T-helper 2 cell treated with Interferon-gamma antibody and Interleukin-4, amounts not matched to agents 5 μg/mL and 100 μg/mL, for 36 hours (primary cell): Measurements from ENCODE around the gene YWHAB.
"Not testable (repeated sequence)": the region's sequence is repeated elsewhere in the genome, so short reads cannot be mapped to it uniquely, and the experiment has no call there.

Experiments
- DNase-seq: peaks from one replicate; pipeline ENCODE4 v3.0.0; 2021; ENCODE audit warnings: low spot score
- H3K27ac Mint-ChIP-seq: one replicate; pipeline ENCODE4 v1.8.0; 2021; ENCODE audit warnings: mild to moderate bottlenecking, mixed read lengths
- H3K27me3 Mint-ChIP-seq: one replicate; pipeline ENCODE4 v1.8.0; 2021; ENCODE audit warnings: low read depth, mixed read lengths
- H3K36me3 Mint-ChIP-seq: one replicate; pipeline ENCODE4 v1.8.0; 2021; ENCODE audit warnings: low read depth, mixed read lengths
- H3K4me1 Mint-ChIP-seq: one replicate; pipeline ENCODE4 v1.8.0; 2021; ENCODE audit warnings: low read depth, mixed read lengths
- H3K4me3 Mint-ChIP-seq: one replicate; pipeline ENCODE4 v1.8.0; 2022; ENCODE audit warnings: mild to moderate bottlenecking, moderate library complexity, mixed read lengths
- H3K9me3 Mint-ChIP-seq: one replicate; pipeline ENCODE4 v1.8.0; 2021; ENCODE audit warnings: mixed read lengths

YWHAB gene

GRCh38 chr20:44856856-44857448 lies 28.6 kb upstream of the YWHAB start:
- no peak overlapping the region for H3K27ac Mint-ChIP-seq
- H3K4me3 Mint-ChIP-seq = no peak overlapping the region
- DNase-seq = no peak
- peaks cover 12% of the 10 kb centered on the region for H3K4me1 Mint-ChIP-seq
- H3K36me3 Mint-ChIP-seq = no peaks in the 10 kb centered on the region
- H3K27me3 Mint-ChIP-seq = peaks cover 8% of the 10 kb centered on the region
- H3K9me3 Mint-ChIP-seq = peaks cover 16% of the 10 kb centered on the region

GRCh38 chr20:44858606-44859360 lies 26.7 kb upstream of the YWHAB start:
- H3K4me1 Mint-ChIP-seq = peaks cover 12% of the 10 kb centered on the region
- no peak overlapping the region for H3K4me3 Mint-ChIP-seq
- H3K27ac Mint-ChIP-seq = peak overlapping the region; percentile 34
- no peak for DNase-seq
- no peaks in the 10 kb centered on the region for H3K36me3 Mint-ChIP-seq
- H3K27me3 Mint-ChIP-seq = peaks cover 3% of the 10 kb centered on the region
- peaks cover 16% of the 10 kb centered on the region for H3K9me3 Mint-ChIP-seq

DNA sequence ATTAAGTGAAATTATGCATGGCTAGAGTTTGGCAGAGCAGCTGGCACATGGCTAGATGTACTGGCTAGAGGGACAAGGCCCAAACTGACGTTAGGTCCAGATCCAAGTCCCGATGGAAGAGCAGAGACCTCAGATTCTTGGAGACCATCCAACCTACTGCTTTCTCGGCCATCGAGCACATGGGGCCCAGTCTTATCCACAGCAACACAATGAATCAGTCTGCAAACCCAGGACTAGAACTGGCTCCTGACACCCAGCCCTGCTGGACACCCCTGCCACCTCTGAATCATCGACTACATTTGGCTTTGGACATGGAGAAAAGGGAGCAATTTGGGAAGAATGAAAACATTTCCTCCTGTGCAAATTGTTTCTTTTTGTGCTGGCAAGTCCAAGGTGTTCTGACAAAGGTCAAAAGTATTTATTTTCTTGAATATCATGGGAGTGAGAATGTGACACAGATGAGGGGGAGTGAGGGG lies 23.9 kb upstream of the YWHAB start:
- peaks cover 8% of the 10 kb centered on the region for H3K4me1 Mint-ChIP-seq
- no peak for DNase-seq
- no peak overlapping the region for H3K27ac Mint-ChIP-seq
- H3K36me3 Mint-ChIP-seq = no peaks in the 10 kb centered on the region
- peaks cover 6% of the 10 kb centered on the region for H3K9me3 Mint-ChIP-seq
- peaks cover 5% of the 10 kb centered on the region for H3K27me3 Mint-ChIP-seq
- H3K4me3 Mint-ChIP-seq = no peak overlapping the region

DNA sequence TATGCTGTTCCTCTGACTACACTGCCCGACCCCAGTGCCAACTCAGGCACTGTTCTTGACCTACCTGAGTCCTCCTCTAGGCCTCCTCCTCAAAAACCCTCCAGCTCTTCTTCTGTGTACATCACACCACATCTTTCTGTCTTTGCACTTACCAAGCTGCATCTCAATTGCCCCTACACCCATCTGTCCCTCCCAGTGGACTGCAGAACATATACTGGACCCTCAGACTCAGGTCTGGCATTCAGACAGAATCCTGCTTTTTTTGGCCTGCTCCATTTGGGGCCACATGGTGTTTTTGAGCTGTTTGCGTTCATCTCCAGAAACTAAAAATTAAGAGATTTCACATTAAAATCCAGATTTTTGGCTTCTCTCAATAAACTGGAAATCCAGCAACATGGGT lies 23.2 kb upstream of the YWHAB start:
- peaks cover 5% of the 10 kb centered on the region for H3K27me3 Mint-ChIP-seq

DNA sequence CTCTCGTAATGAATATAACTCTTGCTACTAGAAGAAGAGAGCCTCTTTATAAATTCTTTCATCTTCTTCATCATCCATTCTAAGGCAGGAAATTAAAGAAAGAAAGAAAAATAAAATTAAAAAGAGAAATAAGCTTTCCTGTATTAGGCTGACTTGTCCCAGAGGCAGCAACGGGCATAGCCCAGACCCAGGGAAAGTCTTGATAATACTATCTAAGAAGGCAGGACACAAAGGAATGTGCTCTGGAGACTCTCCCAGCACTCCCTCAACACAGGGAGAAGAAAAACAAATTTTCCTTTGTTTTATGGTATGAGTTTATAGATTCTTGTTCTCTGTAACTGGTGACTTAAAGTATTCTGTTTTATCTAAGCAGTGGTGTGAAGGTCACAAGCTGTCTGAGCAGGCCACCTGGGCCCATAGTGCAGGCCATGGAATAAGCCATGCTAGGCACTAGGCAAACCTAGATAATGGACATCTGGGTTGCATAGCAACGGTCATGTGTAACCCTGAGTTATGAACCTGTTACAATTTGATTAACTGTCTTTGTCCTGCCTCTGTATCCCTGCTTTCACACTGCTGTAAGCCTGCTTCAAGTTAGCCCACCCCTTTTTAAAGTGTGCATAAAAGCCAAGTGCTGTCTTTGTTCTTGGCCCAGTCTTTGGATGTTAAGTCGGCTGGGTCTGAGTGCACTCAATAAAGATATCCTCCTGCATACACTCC lies 22.0 kb upstream of the YWHAB start:
- H3K9me3 Mint-ChIP-seq, H3K36me3 Mint-ChIP-seq, DNase-seq, H3K27ac Mint-ChIP-seq, H3K4me3 Mint-ChIP-seq: not testable (repeated sequence)
- H3K4me1 Mint-ChIP-seq = peaks cover 14% of the 10 kb centered on the region
- H3K27me3 Mint-ChIP-seq = peaks cover 14% of the 10 kb centered on the region

More for the DNA sequence above, 23.2 kb upstream of the YWHAB start:
- H3K9me3 Mint-ChIP-seq = no peaks in the 10 kb centered on the region
- H3K4me1 Mint-ChIP-seq = peaks cover 10% of the 10 kb centered on the region
- H3K4me3 Mint-ChIP-seq = no peak overlapping the region
- no peak overlapping the region for H3K27ac Mint-ChIP-seq
- DNase-seq = no peak
- H3K36me3 Mint-ChIP-seq = no peaks in the 10 kb centered on the region

DNA sequence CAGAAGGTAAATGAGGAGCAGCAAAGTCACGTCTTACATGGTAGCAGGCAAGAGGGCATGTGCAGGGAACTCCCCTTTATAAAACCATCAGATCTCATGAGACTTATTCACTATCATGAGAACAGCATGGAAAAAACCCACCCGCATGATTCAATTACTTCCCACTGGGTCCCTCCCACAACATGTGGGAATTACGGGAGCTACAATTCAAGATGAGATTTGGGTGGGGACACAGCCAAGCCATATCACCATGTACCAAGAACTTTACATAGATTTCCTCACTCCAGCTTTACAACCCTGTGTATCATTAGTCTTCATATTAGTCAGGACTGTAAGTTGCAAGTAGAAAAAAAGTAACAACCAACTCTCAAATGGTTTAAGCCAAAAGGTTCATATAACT lies 21.0 kb upstream of the YWHAB start:
- H3K4me1 Mint-ChIP-seq, H3K9me3 Mint-ChIP-seq, H3K36me3 Mint-ChIP-seq, H3K4me3 Mint-ChIP-seq, H3K27ac Mint-ChIP-seq, DNase-seq: not testable (repeated sequence)
- H3K27me3 Mint-ChIP-seq = peaks cover 14% of the 10 kb centered on the region

GRCh38 chr20:44866703-44867335 lies 18.7 kb upstream of the YWHAB start:
- Mint-ChIP-seq H3K36me3 (no peaks in the 10 kb centered on the region), H3K9me3 (no peaks in the 10 kb centered on the region), H3K4me3 (peak overlapping the region; percentile 59), H3K27ac (no peak overlapping the region), H3K4me1 (peaks cover 7% of the 10 kb centered on the region), H3K27me3 (peaks cover 22% of the 10 kb centered on the region)
- no peak for DNase-seq

- H3K27ac Mint-ChIP-seq = no peak overlapping the region
- peaks cover 7% of the 10 kb centered on the region for H3K4me1 Mint-ChIP-seq
- no peaks in the 10 kb centered on the region for H3K36me3 Mint-ChIP-seq
- no peak overlapping the region for H3K4me3 Mint-ChIP-seq
- DNase-seq = no peak
- peaks cover 26% of the 10 kb centered on the region for H3K27me3 Mint-ChIP-seq
- no peaks in the 10 kb centered on the region for H3K9me3 Mint-ChIP-seq
Measured at GRCh38 chr20:44869471-44869870, 16.0 kb upstream of the YWHAB start.

GRCh38 chr20:44882360-44882759 lies 3.1 kb upstream of the YWHAB start:
- H3K4me1 Mint-ChIP-seq = peaks cover 19% of the 10 kb centered on the region
- not testable (repeated sequence) for H3K4me3 Mint-ChIP-seq, H3K27ac Mint-ChIP-seq, DNase-seq, H3K9me3 Mint-ChIP-seq
- H3K36me3 Mint-ChIP-seq = peaks cover 14% of the 10 kb centered on the region
- H3K27me3 Mint-ChIP-seq = peaks cover 15% of the 10 kb centered on the region

- DNase-seq = no peak
- Mint-ChIP-seq H3K36me3 (peaks cover 15% of the 10 kb centered on the region), H3K4me1 (peaks cover 28% of the 10 kb centered on the region), H3K27me3 (peaks cover 6% of the 10 kb centered on the region), H3K4me3 (peak overlapping the region; percentile 93), H3K9me3 (no peaks in the 10 kb centered on the region), H3K27ac (no peak overlapping the region)
Measured at GRCh38 chr20:44883214-44883902, 2.1 kb upstream of the YWHAB start.

GRCh38 chr20:44884907-44885391 lies 556 bp upstream of the YWHAB start:
- Mint-ChIP-seq H3K4me1 (peaks cover 43% of the 10 kb centered on the region), H3K27ac (peak overlapping the region; percentile 85), H3K36me3 (peaks cover 30% of the 10 kb centered on the region), H3K4me3 (peak overlapping the region; percentile 93), H3K9me3 (no peaks in the 10 kb centered on the region), H3K27me3 (no peaks in the 10 kb centered on the region)
- DNase-seq = no peak

DNA sequence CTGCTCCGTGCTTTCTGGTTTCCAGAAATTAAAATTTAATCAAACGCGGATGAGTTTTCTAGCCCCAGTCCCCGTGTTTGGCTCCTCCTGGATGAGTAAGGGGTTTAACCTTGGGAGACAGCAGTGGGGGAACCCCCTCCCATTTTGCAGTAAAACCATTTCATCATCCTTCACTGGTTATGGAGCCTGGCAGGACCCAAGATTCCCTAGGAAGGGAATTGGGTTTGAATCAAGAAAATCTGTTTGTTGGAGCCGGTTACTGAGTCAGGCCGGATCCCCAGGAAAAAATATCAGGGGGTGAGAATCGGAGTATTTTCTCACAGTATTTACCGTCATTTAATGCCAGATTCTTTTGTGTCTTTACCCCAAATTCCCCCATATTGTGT lies 754 bp downstream of the YWHAB start:
- Mint-ChIP-seq H3K27me3 (no peaks in the 10 kb centered on the region), H3K4me3 (peak overlapping the region; percentile 93), H3K9me3 (no peaks in the 10 kb centered on the region), H3K36me3 (peaks cover 32% of the 10 kb centered on the region), H3K27ac (peak overlapping the region; percentile 87), H3K4me1 (peaks cover 44% of the 10 kb centered on the region)
- DNase-seq = no peak

DNA sequence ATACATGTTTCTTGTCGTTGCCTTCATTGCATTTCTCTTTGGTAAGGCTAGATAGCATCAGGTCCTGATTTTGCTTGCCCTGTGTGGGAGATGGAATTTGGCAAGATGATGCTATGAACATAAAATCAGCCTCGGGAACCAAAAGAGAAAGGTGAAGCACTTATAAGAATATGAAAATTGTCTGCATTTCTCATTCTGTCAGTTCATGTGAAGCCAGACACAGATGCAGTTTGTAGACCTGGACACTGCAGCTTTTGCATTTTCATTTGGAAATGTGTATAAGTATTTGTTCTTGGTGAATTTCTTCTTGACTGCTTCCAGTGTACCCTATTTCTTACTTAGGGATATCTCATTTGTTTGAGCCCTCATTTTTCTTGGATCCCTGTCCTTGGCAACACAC lies 1.3 kb downstream of the YWHAB start:
- Mint-ChIP-seq H3K4me1 (peaks cover 49% of the 10 kb centered on the region), H3K27ac (peak overlapping the region; percentile 87), H3K27me3 (no peaks in the 10 kb centered on the region), H3K36me3 (peaks cover 37% of the 10 kb centered on the region), H3K9me3 (no peaks in the 10 kb centered on the region), H3K4me3 (peak overlapping the region; percentile 93)
- no peak for DNase-seq
